ENCODE results near the gene LRRC70.
"Not testable (repeated sequence)": the region's sequence is repeated elsewhere in the genome, so short reads cannot be mapped to it uniquely, and the experiment has no call there.

LRRC70 gene

GRCh38 chr5:62561896-62562295, 16.7 kb upstream of the LRRC70 start:
- WGBS (ENCODE audit: extremely low coverage, insufficient coverage, insufficient read length): no CpG with 5 or more reads among the region's 1 CpG
- no peak overlapping the region for H4K12ac ChIP-seq (ENCODE audit: low read depth, low read length)

GRCh38 chr5:62562867-62563266, 15.8 kb upstream of the LRRC70 start:
- Histone ChIP-seq H3K36me3 (ENCODE audit: control insufficient read depth in 1 of 2, insufficient read depth in 2 of 2, low read length in 2 of 2) (peaks cover 0 to 4% of the 10 kb centered on the region in 2 experiments), H4K8ac (ENCODE audit: low read depth, low read length) (no peak overlapping the region), H3K18ac (ENCODE audit: low read length) (no peak overlapping the region), H2BK5ac (ENCODE audit: low read depth, low read length, poor library complexity) (no peak overlapping the region), H3K14ac (ENCODE audit: low read length) (no peak overlapping the region), H2BK12ac (ENCODE audit: low read length) (no peak overlapping the region), H3K4me3 (ENCODE audit: low read depth, low read length) (no peak overlapping the region), H2AK5ac (ENCODE audit: low read length) (no peak overlapping the region), H4K12ac (ENCODE audit: low read depth, low read length) (no peak overlapping the region), H3K27me3 (ENCODE audit: insufficient read depth, low read length) (no peaks in the 10 kb centered on the region), H3K23ac (ENCODE audit: low read length) (no peak overlapping the region), H3K79me2 (ENCODE audit: control insufficient read depth, insufficient read depth, low read length, poor library complexity) (no peaks in the 10 kb centered on the region), H3K79me1 (ENCODE audit: low read length) (no peaks in the 10 kb centered on the region), H3K9me3 (ENCODE audit: insufficient read depth, low read depth, low read length) (peaks cover 4% of the 10 kb centered on the region), H3K4me1 (ENCODE audit: control insufficient read depth in 1 of 2, insufficient read depth in 2 of 2, low read length in 2 of 2) (peaks cover 0 to 2% of the 10 kb centered on the region in 2 experiments), H3K27ac (ENCODE audit: low read depth, low read length) (no peak overlapping the region), H2BK120ac (ENCODE audit: insufficient read depth, low read length, poor library complexity) (no peak overlapping the region), H3K4me2 (ENCODE audit: low read length) (no peak overlapping the region), H4K91ac (ENCODE audit: low read depth, low read length) (no peak overlapping the region), H3K4ac (ENCODE audit: low read depth, low read length) (no peak overlapping the region), H2AFZ (ENCODE audit: insufficient read depth, low read length, poor library complexity) (no peak overlapping the region), H3K9ac (ENCODE audit: low read length) (no peak overlapping the region)
- no CpG with 5 or more reads among the region's 1 CpG for WGBS (ENCODE audit: extremely low coverage, insufficient coverage, insufficient read length)
- peak in 1 of 2 donors; percentile 24 for DNase-seq

More at GRCh38 chr5:62561896-62562295, 16.7 kb upstream of the LRRC70 start:
- Histone ChIP-seq H3K4ac (ENCODE audit: low read depth, low read length) (no peak overlapping the region), H3K27ac (ENCODE audit: low read depth, low read length) (no peak overlapping the region), H3K18ac (ENCODE audit: low read length) (no peak overlapping the region), H3K9me3 (ENCODE audit: insufficient read depth, low read depth, low read length) (no peaks in the 10 kb centered on the region), H3K9ac (ENCODE audit: low read length) (no peak overlapping the region), H2BK12ac (ENCODE audit: low read length) (no peak overlapping the region), H4K8ac (ENCODE audit: low read depth, low read length) (no peak overlapping the region), H2AK5ac (ENCODE audit: low read length) (no peak overlapping the region), H2BK120ac (ENCODE audit: insufficient read depth, low read length, poor library complexity) (no peak overlapping the region), H2BK5ac (ENCODE audit: low read depth, low read length, poor library complexity) (no peak overlapping the region), H3K14ac (ENCODE audit: low read length) (no peak overlapping the region), H3K4me2 (ENCODE audit: low read length) (no peak overlapping the region), H4K91ac (ENCODE audit: low read depth, low read length) (no peak overlapping the region), H3K4me1 (ENCODE audit: control insufficient read depth in 1 of 2, insufficient read depth in 2 of 2, low read length in 2 of 2) (peaks cover 0 to 2% of the 10 kb centered on the region in 2 experiments), H3K4me3 (ENCODE audit: low read depth, low read length) (no peak overlapping the region), H3K36me3 (ENCODE audit: control insufficient read depth in 1 of 2, insufficient read depth in 2 of 2, low read length in 2 of 2) (no peaks in the 10 kb centered on the region), H3K79me1 (ENCODE audit: low read length) (no peaks in the 10 kb centered on the region), H3K23ac (ENCODE audit: low read length) (no peak overlapping the region), H3K79me2 (ENCODE audit: control insufficient read depth, insufficient read depth, low read length, poor library complexity) (no peaks in the 10 kb centered on the region), H3K27me3 (ENCODE audit: insufficient read depth, low read length) (no peaks in the 10 kb centered on the region), H2AFZ (ENCODE audit: insufficient read depth, low read length, poor library complexity) (no peak overlapping the region)
- no peak for DNase-seq

DNA sequence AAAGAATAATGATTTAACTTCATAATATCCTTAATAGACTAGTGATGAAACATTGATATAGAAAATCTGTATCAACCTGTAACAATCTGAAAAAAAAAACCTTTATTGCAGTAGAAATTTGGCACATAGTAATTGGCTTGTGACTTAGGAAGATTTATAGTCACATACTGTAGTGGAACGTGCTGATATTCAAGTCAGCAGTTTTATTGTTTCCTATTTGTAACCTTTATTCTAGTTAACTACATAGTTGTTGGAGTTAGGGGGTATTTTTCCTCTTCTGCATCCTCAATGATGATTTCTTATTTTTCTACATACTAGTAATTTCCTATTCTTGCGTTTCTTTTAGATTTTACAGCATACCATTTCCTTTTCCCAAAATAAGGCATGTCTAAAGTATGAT, 14.5 kb upstream of the LRRC70 start:
- no peak overlapping the region for H2BK5ac ChIP-seq (ENCODE audit: low read depth, low read length, poor library complexity)
- H3K9me3 ChIP-seq (ENCODE audit: insufficient read depth, low read depth, low read length): peaks cover 4% of the 10 kb centered on the region
- no peak overlapping the region for H3K4ac ChIP-seq (ENCODE audit: low read depth, low read length)
- no peak overlapping the region for H4K91ac ChIP-seq (ENCODE audit: low read depth, low read length)
- H3K79me2 ChIP-seq (ENCODE audit: control insufficient read depth, insufficient read depth, low read length, poor library complexity): no peaks in the 10 kb centered on the region
- H4K12ac ChIP-seq (ENCODE audit: low read depth, low read length): no peak overlapping the region
- H2BK120ac ChIP-seq (ENCODE audit: insufficient read depth, low read length, poor library complexity): no peak overlapping the region
- no peak overlapping the region for H3K18ac ChIP-seq (ENCODE audit: low read length)
- no peak overlapping the region for H2BK12ac ChIP-seq (ENCODE audit: low read length)
- no peak overlapping the region for H3K9ac ChIP-seq (ENCODE audit: low read length)
- peaks cover 2 to 4% of the 10 kb centered on the region in 2 experiments for H3K4me1 ChIP-seq (ENCODE audit: control insufficient read depth in 1 of 2, insufficient read depth in 2 of 2, low read length in 2 of 2)
- H3K27me3 ChIP-seq (ENCODE audit: insufficient read depth, low read length): no peaks in the 10 kb centered on the region
- no peak overlapping the region for H3K23ac ChIP-seq (ENCODE audit: low read length)
- no peak overlapping the region for H3K4me2 ChIP-seq (ENCODE audit: low read length)
- no peak for DNase-seq
- no CpG with 5 or more reads among the region's 2 CpGs for WGBS (ENCODE audit: extremely low coverage, insufficient coverage, insufficient read length)
- H3K36me3 ChIP-seq (ENCODE audit: control insufficient read depth in 1 of 2, insufficient read depth in 2 of 2, low read length in 2 of 2): peaks cover 0 to 4% of the 10 kb centered on the region in 2 experiments
- H2AFZ ChIP-seq (ENCODE audit: insufficient read depth, low read length, poor library complexity): no peak overlapping the region
- no peak overlapping the region for H3K14ac ChIP-seq (ENCODE audit: low read length)
- H3K4me3 ChIP-seq (ENCODE audit: low read depth, low read length): no peak overlapping the region
- peaks cover 2% of the 10 kb centered on the region for H3K79me1 ChIP-seq (ENCODE audit: low read length)
- no peak overlapping the region for H3K27ac ChIP-seq (ENCODE audit: low read depth, low read length)
- no peak overlapping the region for H4K8ac ChIP-seq (ENCODE audit: low read depth, low read length)
- H2AK5ac ChIP-seq (ENCODE audit: low read length): no peak overlapping the region

DNA sequence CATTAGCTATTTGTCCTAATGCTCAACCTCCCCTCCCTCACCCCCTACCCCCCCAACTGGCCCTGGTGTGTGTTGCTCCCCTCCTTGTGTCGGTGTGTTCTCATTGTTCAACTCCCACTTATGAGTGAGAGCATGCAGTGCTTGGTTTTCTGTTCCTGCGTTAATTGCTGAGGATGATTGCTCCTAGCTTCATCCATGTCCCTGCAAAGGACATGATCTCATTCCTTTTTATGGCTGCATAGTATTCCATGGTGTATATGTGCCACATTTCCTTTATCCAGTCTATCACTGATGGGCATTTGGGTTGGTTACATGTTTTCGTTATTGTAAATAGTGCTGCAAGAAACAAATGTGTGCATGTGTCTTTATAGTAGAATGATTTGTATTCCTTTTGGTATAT, 12.9 kb upstream of the LRRC70 start:
- H3K9ac ChIP-seq (ENCODE audit: low read length); H2BK120ac ChIP-seq (ENCODE audit: insufficient read depth, low read length, poor library complexity); H3K14ac ChIP-seq (ENCODE audit: low read length); H2AFZ ChIP-seq (ENCODE audit: insufficient read depth, low read length, poor library complexity); H3K79me2 ChIP-seq (ENCODE audit: control insufficient read depth, insufficient read depth, low read length, poor library complexity); H4K8ac ChIP-seq (ENCODE audit: low read depth, low read length); H2BK5ac ChIP-seq (ENCODE audit: low read depth, low read length, poor library complexity); H3K79me1 ChIP-seq (ENCODE audit: low read length); H3K9me3 ChIP-seq (ENCODE audit: insufficient read depth, low read depth, low read length); H3K4me2 ChIP-seq (ENCODE audit: low read length); H2AK5ac ChIP-seq (ENCODE audit: low read length); H3K23ac ChIP-seq (ENCODE audit: low read length); H4K91ac ChIP-seq (ENCODE audit: low read depth, low read length); H3K4me3 ChIP-seq (ENCODE audit: low read depth, low read length); H2BK12ac ChIP-seq (ENCODE audit: low read length); H3K4me1 ChIP-seq (ENCODE audit: control insufficient read depth in 1 of 2, insufficient read depth in 2 of 2, low read length in 2 of 2); H4K12ac ChIP-seq (ENCODE audit: low read depth, low read length); H3K36me3 ChIP-seq (ENCODE audit: control insufficient read depth in 1 of 2, insufficient read depth in 2 of 2, low read length in 2 of 2); H3K27ac ChIP-seq (ENCODE audit: low read depth, low read length); H3K27me3 ChIP-seq (ENCODE audit: insufficient read depth, low read length); H3K4ac ChIP-seq (ENCODE audit: low read depth, low read length); H3K18ac ChIP-seq (ENCODE audit: low read length); DNase-seq: not testable (repeated sequence)
- WGBS (ENCODE audit: extremely low coverage, insufficient coverage, insufficient read length): no CpG with 5 or more reads among the region's 3 CpGs
